ENCODE results near the gene OXSM.
A peak's percentile ranks its signal among the peaks of the same experiment; 100 is the strongest.

OXSM gene

GRCh38 chr3:25789596-25790556, at the start of gene OXSM:
OXSM (plus strand) TSS chr3:25790090; CDS start chr3:25791021, 931 bp downstream.
- TF ChIP-seq ZNF274 (IDR thresholded peaks at IDR 0.05; ENCODE audit: low read depth, low read length): no peak
- H3K4me3 ChIP-seq (ENCODE audit: low read length): peak within 1 kb of the TSS; percentile 93

- H3K4me3 ChIP-seq (ENCODE audit: low read length): no peak overlapping the region
- TF ChIP-seq ZNF274 (IDR thresholded peaks at IDR 0.05; ENCODE audit: low read depth, low read length): no peak
These were observed 45.4 kb upstream of the OXSM start for GRCh38 chr3:25744470-25744869.

- H3K4me3 ChIP-seq (ENCODE audit: low read length): no peak overlapping the region
- no peak for TF ChIP-seq ZNF274 (IDR thresholded peaks at IDR 0.05; ENCODE audit: low read depth, low read length)
These were observed 42.9 kb upstream of the OXSM start for GRCh38 chr3:25747033-25747432.

- H3K4me3 ChIP-seq (ENCODE audit: low read length): no peak overlapping the region
- TF ChIP-seq ZNF274 (IDR thresholded peaks at IDR 0.05; ENCODE audit: low read depth, low read length): no peak
These were observed 41.7 kb upstream of the OXSM start for GRCh38 chr3:25748189-25748588.

GRCh38 chr3:25749031-25749581, 40.8 kb upstream of the OXSM start:
- H3K4me3 ChIP-seq (ENCODE audit: low read length): no peak overlapping the region
- no peak for TF ChIP-seq ZNF274 (IDR thresholded peaks at IDR 0.05; ENCODE audit: low read depth, low read length)

GRCh38 chr3:25751048-25751447, 38.8 kb upstream of the OXSM start:
- no peak overlapping the region for H3K4me3 ChIP-seq (ENCODE audit: low read length)
- no peak for TF ChIP-seq ZNF274 (IDR thresholded peaks at IDR 0.05; ENCODE audit: low read depth, low read length)

GRCh38 chr3:25751725-25752124, 38.2 kb upstream of the OXSM start:
- no peak for TF ChIP-seq ZNF274 (IDR thresholded peaks at IDR 0.05; ENCODE audit: low read depth, low read length)
- H3K4me3 ChIP-seq (ENCODE audit: low read length): no peak overlapping the region

GRCh38 chr3:25768851-25769250, 21.0 kb upstream of the OXSM start:
- peak overlapping the region; percentile 39; the same call in 1 of the 2 replicates for H3K4me3 ChIP-seq (ENCODE audit: low read length)
- TF ChIP-seq ZNF274 (IDR thresholded peaks at IDR 0.05; ENCODE audit: low read depth, low read length): no peak

GRCh38 chr3:25775936-25776335, 14.0 kb upstream of the OXSM start:
- H3K4me3 ChIP-seq (ENCODE audit: low read length): no peak overlapping the region
- TF ChIP-seq ZNF274 (IDR thresholded peaks at IDR 0.05; ENCODE audit: low read depth, low read length): no peak

- no peak for TF ChIP-seq ZNF274 (IDR thresholded peaks at IDR 0.05; ENCODE audit: low read depth, low read length)
- H3K4me3 ChIP-seq (ENCODE audit: low read length): peak overlapping the region; percentile 35; the same call in 1 of the 2 replicates
These were observed 9.3 kb upstream of the OXSM start for GRCh38 chr3:25780618-25781017.

- no peak for TF ChIP-seq ZNF274 (IDR thresholded peaks at IDR 0.05; ENCODE audit: low read depth, low read length)
These were observed 8.6 kb upstream of the OXSM start for GRCh38 chr3:25781145-25781757.

GRCh38 chr3:25781758-25782594, 7.9 kb upstream of the OXSM start:
- H3K4me3 ChIP-seq (ENCODE audit: low read length): peak overlapping the region; percentile 82
- no peak for TF ChIP-seq ZNF274 (IDR thresholded peaks at IDR 0.05; ENCODE audit: low read depth, low read length)

More at GRCh38 chr3:25781145-25781757, 8.6 kb upstream of the OXSM start:
- peak overlapping the region; percentile 82; the same call in 1 of the 2 replicates for H3K4me3 ChIP-seq (ENCODE audit: low read length)

- TF ChIP-seq ZNF274 (IDR thresholded peaks at IDR 0.05; ENCODE audit: low read depth, low read length): no peak
- H3K4me3 ChIP-seq (ENCODE audit: low read length): peak overlapping the region; percentile 82
These were observed 7.3 kb upstream of the OXSM start for GRCh38 chr3:25782636-25782937.

Measured in GM08714 (cell line).